Right lung (tissue), 5 donors: ENCODE data around the gene CSPG4. TPM values are rescaled to one million over a fixed set of nuclear protein-coding genes. Genes with fewer than 3 reads are reported as not detected.
A peak's percentile ranks its signal among the peaks of the same experiment; 100 is the strongest.
"Not testable (repeated sequence)": the region's sequence is repeated elsewhere in the genome, so short reads cannot be mapped to it uniquely, and the experiment has no call there.

Source experiments
- DNase-seq, 2 donors: peaks; one replicate each; pipeline ENCODE4 v3.0.0-alpha.2; 2013
- polyA plus RNA-seq, 5 donors: library from polyadenylated mRNA; unstranded; fragments of 120-200 nt; gene quantifications; one replicate each; pipeline versions ENCODE4 v1.2.1 to v1.2.3, GENCODE V29; 2013; ENCODE audit warnings: inconsistent platforms in 1 of 5, low replicate concordance in 1 of 5; ENCODE audit not compliant: insufficient read length in 5 of 5, insufficient read depth in 1 of 5

The CSPG4 gene
- polyA plus RNA-seq, 5 donors: 12.0 to 38.6 (median 22.6) TPM

GRCh38 chr15:75650908-75651809, 61.5 kb downstream of the CSPG4 start:
- DNase-seq: no peak

- DNase-seq: no peak
These were observed 62.8 kb downstream of the CSPG4 start for GRCh38 chr15:75649848-75650247.

- DNase-seq: no peak
These were observed 63.4 kb downstream of the CSPG4 start for GRCh38 chr15:75649045-75649761.

- DNase-seq: peak in 1 of 2 donors; percentile 52
These were observed 64.3 kb downstream of the CSPG4 start for GRCh38 chr15:75648156-75649000.

GRCh38 chr15:75647370-75648155, 65.1 kb downstream of the CSPG4 start, which contains the start of gene SNX33:
SNX33 (plus strand) TSS chr15:75647912; CDS start chr15:75649103, 1,191 bp downstream.
- DNase-seq: peak; percentile 87

- DNase-seq: peak in 1 of 2 donors; percentile 28
These were observed 65.7 kb downstream of the CSPG4 start for GRCh38 chr15:75646944-75647364.

GRCh38 chr15:75646112-75646943, 66.3 kb downstream of the CSPG4 start:
- no peak for DNase-seq

GRCh38 chr15:75644376-75644775, 68.3 kb downstream of the CSPG4 start:
- DNase-seq: no peak

- no peak for DNase-seq
These were observed 71.0 kb downstream of the CSPG4 start for GRCh38 chr15:75641603-75642002.

GRCh38 chr15:75641179-75641503, 71.5 kb downstream of the CSPG4 start:
- DNase-seq: no peak

- DNase-seq: peak in 1 of 2 donors; percentile 33
These were observed 72.0 kb downstream of the CSPG4 start for GRCh38 chr15:75640483-75641178.

- DNase-seq: peak; percentile 95
These were observed 72.8 kb downstream of the CSPG4 start, which contains the start of gene IMP3 for GRCh38 chr15:75639709-75640482. IMP3 (minus strand) TSS chr15:75640224; CDS start chr15:75640168, 56 bp downstream.

- DNase-seq: no peak
These were observed 73.4 kb downstream of the CSPG4 start for GRCh38 chr15:75639191-75639708.

GRCh38 chr15:75637245-75638009, 75.2 kb downstream of the CSPG4 start:
- DNase-seq: no peak

- no peak for DNase-seq
These were observed 76.6 kb downstream of the CSPG4 start for GRCh38 chr15:75636026-75636425.

- DNase-seq: not testable (repeated sequence)
These were observed 78.7 kb downstream of the CSPG4 start for GRCh38 chr15:75633922-75634321.

GRCh38 chr15:75631935-75632334, 80.7 kb downstream of the CSPG4 start:
- no peak for DNase-seq
